HG03196 (cell line): ENCODE data around the gene BIK.
A peak's percentile ranks its signal among the peaks of the same experiment; 100 is the strongest.
"Not testable (repeated sequence)": the region's sequence is repeated elsewhere in the genome, so short reads cannot be mapped to it uniquely, and the experiment has no call there.

Source experiments
- ATAC-seq: cut with Tn5 transposase; IDR thresholded peaks from one replicate; pipeline ENCODE4 v1.9.1; 2021; ENCODE audit not compliant: unreplicated experiment

BIK gene

DNA sequence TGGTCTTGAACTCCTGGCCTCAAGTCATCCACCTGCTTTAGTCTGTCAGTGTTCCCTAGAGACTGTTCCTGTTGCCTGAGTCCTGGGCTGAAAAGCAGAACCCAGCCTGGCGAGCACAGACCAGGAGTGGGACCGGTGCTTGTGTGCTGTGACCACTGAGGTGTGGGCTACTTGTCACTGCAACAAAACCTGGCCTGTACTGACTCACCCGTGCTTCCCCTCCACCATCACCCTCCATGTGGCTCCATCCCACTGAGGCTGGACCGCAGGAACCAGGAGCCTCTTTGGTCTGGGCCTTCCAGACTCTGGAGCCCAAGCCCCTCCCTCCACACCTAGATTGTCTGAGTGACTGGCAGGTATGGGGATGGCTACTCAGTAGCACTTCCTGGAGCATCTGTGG is 24.0 kb downstream of the BIK start:
- ATAC-seq = no peak

DNA sequence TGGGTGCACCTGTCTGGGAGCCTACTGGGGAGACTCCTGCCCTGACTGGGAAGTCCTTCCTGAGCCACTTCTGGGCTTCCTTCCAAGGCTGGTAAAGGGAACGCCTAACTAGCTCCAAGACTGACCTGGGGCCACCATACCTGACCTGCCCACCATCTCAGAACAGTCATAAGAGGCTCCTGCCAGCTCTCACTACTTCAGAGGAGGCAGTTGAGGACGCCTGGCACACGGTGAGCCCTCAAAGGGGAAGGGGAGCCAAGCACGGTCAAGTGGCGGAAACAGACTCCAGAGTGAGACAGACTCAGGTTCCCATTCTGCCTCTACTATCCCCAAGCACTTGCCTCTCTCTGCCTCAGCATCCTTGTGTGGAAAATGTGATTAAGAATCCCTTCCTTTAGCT is 25.0 kb downstream of the BIK start:
- ATAC-seq = no peak

DNA sequence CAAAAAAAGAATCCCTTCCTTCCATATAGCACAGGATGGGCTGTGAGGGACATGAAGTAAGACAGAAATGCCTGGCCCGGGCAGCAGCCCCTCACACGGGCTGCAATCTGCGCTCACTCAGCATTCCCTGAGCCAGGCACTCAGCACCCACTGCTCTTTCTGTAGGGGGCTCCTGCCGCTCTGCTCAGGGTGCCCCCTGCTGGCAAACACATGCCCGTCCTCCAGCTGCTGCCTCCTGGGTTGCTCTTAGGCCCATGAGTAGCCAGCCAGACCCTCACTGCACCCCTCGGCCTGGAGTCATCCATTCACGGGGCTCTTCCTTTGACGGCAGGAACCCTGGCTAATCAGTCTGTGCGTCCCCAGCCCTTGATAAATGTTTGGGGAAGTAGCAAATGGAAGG is 25.7 kb downstream of the BIK start:
- no peak for ATAC-seq

DNA sequence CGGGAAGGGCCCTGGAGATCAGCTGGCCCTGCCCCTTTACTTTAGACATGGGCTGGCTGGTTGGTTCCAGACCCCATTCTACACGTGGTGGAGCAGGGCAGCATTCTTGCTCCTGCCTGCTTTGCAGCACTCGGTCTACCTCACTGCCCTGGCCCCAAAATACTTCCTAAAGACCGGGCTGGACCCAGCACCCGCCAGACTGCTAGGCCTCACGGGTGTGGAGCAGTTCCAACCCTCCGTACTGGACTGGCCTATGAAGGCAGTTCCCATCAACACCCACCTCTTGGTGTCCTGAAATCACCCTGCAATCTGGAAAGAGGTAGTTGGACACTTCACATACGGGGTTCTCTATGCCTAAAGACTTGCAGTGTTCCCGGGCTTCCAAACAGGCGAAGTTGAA is 26.3 kb downstream of the BIK start:
- ATAC-seq = no peak

DNA sequence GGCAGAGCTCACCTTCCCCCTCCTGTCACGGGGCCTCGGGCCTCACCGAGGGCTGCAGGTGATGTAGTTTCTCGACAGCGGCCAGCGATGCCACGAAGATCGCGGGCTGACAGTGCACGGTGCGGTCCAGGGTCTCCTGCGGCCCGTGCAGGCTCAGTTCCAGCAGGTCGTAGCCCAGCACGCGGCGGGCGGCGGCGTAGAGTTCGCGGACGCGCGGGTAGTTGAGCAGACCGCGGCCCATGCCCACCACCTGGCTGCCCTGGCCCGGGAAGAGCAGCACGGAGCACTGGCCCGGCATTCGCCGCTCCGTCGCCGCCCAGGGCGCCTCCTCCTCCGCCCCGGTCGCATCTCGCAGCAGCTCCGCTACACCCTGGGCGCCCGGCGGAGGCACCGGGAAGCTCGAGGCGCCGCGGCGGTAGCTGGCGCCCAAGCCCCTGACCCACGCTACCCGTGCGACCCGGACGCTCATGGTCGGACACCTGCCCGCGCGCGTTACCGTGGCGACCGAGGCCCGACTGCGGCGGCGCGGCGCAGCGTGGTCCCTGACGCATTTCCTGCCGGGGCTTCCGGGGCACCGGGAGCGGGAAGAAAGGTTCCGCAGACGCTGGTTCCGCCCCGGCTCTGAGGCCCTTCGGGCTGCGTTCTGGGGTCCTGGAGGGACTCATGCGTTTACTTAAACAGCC is 32.5 kb downstream of the BIK start, which contains the start of gene MCAT:
TSS of gene MCAT (minus strand) at position 519 of the 683 bp plus-strand sequence. CDS start at position 469, 50 bp downstream.
- peak; percentile 75 for ATAC-seq

DNA sequence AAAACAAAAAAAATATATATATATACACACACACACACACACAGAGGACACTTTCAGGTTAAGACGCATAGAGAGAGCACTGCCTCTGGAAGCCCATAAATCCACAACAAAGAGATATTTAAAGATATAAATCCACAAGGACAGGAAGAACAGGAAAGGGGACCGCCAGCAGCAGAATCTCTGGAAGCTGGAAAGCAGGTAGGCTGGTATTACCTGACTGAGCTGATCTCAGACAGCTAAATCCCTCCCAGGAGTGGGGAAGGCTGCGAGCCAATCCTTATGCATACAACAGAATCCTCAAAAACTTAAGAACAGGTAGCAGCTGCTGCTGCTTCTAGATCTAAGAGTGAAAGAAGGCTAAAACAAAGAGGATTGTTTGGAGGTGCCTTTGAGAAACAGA is 34.4 kb downstream of the BIK start:
- no peak for ATAC-seq

DNA sequence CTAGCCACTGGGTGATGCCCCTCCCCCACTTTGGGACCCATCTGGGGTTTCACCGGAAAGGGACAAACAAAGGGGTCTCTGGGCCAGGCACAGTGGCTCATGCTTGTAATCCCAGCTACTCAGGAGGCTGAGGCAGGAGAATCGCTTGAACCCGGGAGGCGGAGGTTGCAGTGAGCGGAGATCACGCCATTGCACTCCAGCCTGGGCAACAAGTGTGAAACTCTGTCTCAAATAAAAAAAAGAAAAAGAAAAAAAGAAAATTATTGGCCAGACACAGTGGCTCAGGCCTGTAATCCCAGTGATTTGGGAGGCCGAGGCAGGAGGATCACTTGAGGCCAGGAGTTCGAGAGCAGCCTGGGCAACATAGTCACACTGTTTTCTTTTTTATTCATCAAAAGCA is 34.8 kb downstream of the BIK start:
- not testable (repeated sequence) for ATAC-seq

DNA sequence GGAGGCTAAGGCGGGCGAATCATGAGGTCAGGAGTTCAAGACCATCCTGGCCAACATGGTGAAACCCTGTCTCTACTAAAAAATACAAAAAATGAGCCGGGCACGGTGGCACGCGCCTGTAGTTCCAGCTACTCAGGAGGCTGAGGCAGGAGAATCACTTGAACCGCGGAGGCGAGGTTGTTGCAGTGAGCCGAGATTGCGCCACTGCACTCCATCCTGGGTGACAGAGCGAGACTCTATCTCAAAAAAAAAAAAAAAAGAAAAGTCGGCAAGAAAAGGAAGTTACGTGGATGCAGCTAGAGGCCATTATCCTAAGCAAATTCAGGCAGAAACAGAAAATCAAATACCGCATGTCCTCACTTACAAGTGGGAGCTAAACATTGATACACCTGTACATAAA is 35.8 kb downstream of the BIK start:
- ATAC-seq = not testable (repeated sequence)

DNA sequence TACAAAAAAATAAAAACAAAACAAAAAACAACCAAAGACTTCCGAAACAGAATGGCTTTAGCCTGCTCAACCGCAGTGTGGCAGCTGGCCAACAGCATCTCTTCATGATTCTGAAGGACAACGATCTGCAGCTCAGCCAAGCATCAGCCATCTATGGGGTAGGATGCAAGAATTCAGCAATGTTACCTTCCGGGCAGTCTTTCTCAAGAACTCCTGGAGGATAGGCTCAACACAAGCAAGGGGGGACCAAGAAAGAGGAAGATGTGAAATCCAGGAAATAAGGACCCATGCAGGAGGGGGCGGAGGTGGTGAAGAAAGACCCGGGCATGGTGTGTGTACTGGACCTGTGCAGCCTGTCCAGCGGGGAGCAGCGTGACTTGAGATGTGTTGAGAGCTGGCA is 37.3 kb downstream of the BIK start:
- no peak for ATAC-seq

DNA sequence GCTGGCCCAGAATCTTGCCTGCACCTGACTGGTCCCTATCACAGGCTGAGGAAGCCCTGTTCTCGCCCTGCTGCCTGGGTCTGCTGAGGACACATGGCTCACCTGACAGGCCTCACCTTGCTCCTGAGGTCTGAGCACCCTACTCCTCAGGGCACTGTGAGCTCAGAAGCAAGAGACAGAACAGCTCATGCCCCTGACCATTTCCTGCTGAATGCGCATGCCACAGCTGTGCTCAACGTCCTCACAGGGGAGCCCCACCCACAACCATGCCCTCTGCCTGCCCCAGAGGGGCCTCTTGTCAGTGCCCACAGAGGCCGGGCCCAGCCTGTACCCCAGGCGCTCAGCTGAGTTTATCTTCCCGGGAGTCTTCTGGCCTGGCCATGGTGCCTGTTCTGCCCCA is 38.0 kb downstream of the BIK start:
- ATAC-seq = no peak

DNA sequence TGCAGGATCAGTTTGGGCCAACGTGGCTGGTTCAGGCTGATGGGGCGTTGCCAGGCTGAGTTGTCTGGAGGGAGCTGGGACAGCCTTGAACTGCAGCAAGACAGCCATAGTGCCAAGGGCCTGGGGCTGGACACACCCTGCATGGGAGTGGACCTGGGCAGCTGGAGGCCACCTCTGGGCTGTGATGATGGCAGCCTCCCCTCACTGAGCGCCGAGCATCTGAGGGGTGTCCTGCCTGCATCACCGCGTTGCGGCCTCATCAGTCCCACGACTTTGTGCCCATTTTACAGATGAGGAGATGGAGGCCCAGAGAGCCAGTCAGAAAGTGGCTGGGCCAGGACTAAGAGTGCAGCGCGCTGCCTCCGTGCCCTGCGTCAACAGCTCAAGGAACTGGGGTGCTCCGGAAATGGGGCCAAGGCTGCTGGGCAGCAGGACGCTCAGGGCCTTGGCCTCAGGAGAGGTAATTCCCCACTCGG is 40.2 kb downstream of the BIK start:
- ATAC-seq = no peak

DNA sequence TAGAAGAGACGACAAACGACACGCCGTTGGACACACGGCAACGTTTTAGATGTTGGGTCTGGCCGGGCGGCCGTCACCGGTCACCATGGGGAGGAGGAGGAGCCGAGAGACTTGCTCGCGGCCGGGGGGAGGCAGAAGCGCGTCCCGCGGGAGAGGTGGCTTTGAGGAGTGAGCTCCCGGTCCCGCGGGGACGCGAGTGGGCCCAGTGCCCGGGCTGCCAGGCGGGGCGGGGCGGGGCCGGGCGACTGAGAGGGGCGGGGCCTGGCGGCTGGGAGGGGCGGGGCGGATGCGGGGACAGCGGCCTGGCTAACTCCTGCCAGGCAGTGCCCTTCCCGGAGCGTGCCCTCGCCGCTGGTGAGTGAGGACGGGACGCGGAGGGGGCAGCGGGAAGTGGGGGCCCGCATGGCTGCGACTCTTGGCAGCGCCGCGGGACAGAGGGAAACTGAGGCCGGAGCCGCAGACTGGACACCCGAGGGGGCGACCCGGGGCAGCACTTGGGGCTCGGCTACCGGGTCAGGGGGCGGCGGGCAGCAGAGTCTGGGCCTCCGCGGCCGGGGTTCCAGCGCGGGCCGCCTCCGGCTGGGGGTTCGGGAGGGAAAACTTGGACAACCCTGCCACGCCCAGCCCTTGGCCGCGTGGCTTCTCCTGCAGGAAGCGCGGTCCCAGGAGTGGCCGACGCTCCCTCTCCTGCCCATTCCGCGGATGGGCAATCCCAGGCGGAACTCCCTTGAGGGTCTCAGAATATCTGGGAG is 40.9 kb downstream of the BIK start, which contains the start of gene TSPO:
TSS of gene TSPO (plus strand) at position 309 of the 752 bp plus-strand sequence. CDS start 7,680 bp downstream, outside the sequence.
- ATAC-seq = no peak

DNA sequence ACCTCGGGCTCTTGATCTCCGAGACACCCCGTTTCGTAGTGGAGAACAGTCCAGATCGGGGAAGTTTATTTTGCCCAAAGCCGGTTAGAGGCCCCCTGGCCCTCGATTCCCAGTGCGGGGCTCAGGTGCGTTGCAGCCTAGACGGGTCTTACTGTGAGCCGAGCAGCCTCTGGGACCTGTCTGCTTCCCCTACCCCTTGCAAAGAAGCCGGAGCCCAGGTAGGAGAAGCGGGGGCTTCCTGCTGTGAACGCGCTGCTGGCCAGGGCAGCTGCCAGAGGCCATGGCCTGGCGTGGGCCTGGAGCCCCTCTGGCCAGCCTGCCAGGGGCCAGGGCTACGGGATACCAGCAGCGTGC is 41.4 kb downstream of the BIK start:
- ATAC-seq = no peak

DNA sequence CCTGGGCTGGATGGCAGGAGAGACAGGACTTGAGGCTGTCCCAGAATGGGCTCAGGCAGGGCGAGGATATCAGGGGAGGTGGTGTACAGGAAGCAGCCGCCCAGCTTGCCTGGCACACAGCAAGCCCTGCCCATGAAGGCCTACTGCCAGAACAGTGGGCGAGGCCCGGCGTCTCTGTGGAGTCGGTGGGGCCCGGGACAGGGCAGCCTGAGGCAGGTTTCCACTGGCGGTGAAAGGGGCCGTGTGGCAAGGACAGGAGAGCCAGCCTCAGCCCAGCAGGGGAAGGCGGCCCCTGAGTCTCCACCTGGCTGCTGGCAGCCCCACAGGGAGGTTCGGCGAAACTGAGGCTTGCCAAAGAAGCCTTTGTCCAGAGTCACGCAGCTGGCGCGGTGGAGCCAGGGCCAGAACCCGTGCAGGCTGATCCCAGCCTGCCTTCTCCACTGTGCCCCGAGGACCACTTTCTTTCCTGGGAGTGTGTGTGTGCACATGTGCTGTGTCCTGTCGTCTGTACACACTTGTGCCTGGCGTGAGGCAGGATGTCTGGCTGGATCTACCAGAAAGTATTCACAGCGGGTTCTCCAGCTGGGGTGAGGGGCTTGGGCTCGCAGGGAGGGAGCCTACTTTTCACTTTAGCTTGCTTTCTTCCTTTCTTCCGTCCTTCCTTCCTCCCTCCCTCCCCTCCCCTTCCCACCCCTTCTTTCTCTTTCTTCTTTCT is 42.0 kb downstream of the BIK start:
- no peak for ATAC-seq

DNA sequence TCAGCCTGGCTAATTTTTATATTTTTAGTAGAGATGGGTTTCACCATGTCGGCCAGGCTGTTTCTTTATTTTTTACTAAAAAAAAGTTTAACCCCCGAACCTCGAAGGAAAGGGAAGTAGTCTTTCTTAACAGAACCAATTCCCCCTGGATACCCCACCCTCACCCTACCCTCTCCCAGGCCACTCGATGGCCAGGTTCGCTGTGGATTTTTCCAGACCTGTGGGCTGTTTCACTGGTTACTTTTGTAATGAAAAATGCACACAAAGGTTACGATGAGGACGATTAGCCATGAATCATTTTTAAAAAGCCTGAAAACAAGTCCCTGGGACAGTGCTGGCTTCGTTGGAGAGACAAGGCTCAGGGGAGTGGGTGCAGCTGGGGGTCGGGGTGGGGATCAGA is 43.3 kb downstream of the BIK start:
- ATAC-seq = no peak

DNA sequence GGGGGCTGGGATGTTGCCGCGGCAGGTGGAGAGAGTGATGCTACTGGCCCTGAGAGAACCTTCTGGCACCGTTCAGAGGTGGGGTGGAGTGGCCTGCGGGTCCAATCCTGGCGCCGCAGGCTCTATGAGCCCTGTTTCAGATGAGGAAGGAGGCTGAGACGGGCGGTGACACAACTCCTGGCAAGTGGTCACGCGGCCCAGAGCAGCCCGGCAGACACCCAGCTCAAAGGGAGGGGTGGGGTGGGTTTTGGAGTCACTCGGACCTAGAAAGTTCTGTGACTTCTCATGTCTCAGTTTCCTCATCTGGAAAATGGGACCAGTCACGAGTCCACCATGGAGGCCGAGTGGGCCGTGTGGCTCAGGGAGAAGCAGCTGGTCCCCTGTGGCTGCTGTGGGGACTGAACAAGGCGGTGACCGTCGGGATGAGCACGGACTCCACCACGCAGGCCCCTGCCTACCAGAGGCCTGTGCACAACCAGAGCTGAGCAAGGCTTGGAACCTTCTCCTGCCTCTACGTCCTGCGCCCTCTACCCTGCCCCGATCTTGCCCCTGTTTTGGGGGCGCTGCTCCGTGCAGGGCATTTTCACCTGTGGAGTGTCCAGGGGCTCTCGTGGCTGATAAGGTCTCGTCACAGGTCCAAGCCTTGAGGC is 44.5 kb downstream of the BIK start:
- ATAC-seq = no peak

DNA sequence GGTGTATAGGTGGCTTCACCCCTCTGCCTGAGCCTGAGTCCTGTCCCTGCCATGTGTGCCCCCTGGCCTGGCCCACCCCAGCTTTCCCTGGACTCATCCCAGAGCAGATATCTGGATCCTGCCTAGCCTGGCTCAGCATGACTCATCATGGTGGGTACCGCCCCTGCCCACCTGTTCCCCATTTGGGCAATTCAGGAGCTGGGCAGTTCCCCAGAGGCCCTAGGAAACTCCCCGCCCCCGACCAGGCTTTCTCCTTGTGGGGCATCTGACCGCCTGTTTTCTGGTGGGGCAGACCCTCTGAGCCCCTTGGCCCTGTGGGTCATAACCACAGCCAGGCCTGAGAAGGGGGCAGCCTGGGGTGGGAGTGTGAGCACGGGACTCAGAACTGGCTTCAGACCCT is 45.2 kb downstream of the BIK start:
- no peak for ATAC-seq

DNA sequence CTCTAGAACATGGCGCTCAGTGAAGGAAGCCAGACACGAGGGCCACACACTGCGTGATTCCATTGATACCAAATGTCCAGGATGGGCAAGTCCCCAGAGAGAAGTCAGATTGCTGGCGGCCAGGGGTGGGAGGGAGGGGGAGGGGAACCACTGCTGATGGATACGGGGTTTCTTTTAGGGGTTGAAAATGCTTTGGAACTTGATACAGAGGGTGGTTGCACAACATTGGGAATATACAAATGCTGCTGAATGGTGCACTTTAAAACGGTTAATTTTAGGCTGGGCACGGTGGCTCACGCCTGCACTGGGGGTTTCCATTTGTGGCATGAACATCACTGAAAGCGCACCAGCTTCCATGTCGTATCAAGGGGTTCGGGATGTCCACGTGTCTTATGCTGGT is 45.9 kb downstream of the BIK start:
- no peak for ATAC-seq

DNA sequence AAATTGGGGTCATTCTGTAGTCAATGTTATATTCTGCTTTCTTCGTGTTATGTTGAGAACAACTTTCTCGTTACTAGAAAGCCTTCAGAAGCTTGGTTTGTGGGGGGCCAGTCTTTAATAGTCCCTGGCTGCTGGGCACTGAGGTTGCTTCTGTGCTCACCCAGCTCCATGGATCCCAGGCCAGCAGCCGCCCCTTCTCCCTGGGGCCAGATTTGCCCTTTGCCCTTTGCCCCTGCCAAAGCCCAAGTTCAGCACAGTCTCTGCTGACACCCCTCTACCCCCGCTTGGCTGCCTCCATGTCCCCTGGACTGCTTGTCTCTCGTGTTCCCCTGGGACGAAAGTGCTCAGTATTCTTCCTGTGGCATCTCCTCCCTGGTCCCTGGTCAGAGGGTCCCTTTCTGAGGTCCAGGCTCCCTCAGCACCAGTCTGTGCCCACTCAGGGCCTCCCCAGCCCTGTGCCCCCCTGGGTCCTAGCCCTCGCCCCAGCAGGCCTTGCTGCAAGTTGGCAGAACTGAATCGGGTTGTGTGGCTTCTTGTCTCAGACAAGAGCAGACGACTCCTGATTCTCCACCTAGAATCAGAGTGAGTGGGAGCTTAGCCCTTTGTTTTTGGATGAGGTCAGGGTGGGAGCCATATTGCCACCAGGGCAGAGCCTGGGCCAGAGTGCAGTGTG is 47.5 kb downstream of the BIK start:
- ATAC-seq = no peak

DNA sequence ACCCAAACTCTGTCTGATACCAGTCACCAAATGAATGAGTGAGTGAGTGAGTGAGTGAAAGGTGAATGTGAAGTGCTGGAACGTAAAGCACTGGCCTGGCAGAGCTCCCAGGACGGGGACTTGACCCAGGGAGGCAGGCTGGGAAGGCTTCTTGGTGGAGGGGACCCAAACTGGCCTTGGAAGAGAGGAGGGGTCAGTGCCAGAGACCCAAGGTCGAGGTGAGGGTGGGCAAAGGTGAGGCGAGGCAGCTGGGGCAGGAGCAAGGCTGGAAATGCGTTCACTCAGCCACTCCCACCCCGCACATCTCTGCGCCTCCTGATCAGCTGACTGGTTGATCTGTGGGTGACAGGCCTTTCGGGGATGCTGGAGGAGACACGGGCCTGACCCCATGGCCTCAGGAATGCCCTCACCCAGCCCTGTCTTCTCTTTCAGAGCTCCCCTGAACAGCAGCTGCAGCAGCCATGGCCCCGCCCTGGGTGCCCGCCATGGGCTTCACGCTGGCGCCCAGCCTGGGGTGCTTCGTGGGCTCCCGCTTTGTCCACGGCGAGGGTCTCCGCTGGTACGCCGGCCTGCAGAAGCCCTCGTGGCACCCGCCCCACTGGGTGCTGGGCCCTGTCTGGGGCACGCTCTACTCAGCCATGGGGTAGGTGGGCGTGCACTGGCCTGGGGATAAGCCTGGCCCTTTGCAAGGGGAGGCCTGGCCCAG is 48.4 kb downstream of the BIK start:
- no peak for ATAC-seq
